Uterus (tissue), 2 donors: Measurements from ENCODE around the gene S1PR1.

Experiments used
- CTCF ChIP-seq, 4 experiments: fragments of 200-600 bp in 2 of 4; fragments of 450-650 bp in 2 of 4; sonication (generic) in 2 of 4; IDR thresholded peaks; one replicate each; pipeline ENCODE4 v1.5.1; 2016 to 2019; ENCODE audit warnings: antibody characterized with exemption in 4 of 4, mild to moderate bottlenecking in 2 of 4, moderate library complexity in 1 of 4
- POLR2A ChIP-seq, 2 donors: fragments of 450-650 bp; IDR thresholded peaks; one replicate each; pipeline ENCODE4 v1.6.1; 2016; ENCODE audit warnings: antibody characterized with exemption in 2 of 2, mild to moderate bottlenecking in 1 of 2, moderate library complexity in 1 of 2

- TF ChIP-seq CTCF (IDR thresholded peaks at IDR 0.05) = no peak
- no peak for TF ChIP-seq POLR2A (IDR thresholded peaks at IDR 0.05)
These were observed 32.1 kb downstream of the S1PR1 start for GRCh38 chr1:101268893-101269292.
